ENCODE results near the gene CD200R1. TPM values are rescaled to one million over a fixed set of nuclear protein-coding genes. Genes with fewer than 3 reads are reported as not detected.

The CD200R1 gene
- total and polyA plus RNA-seq, 2 donors from 2014 or later = 0.13 to 2.2 TPM

DNA sequence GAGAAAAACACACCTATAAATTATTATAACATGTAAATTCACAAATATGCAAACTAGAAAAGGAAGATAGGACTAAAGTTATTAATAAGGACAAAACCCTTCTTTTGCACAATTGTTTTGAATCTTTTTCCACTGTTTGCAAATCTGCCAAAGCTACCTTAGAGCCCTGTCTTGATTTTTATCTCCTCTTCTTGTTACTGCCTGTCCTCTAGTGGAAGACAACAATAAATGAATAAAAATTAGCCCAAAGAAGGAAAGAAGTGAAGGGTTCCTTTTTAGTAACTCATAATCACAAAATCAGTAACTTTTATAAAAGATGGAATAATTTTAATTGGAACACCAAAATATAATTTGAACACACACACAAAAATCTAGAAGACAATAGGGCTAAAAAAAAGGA, 2.7 kb downstream of the CD200R1 start:
- H3K27ac ChIP-seq (ENCODE audit: low read depth in 2 of 2, low read length in 2 of 2) = no peak overlapping the region
- H3K9me3 ChIP-seq (ENCODE audit: control insufficient read depth in 2 of 3, insufficient read depth in 1 of 3, low read length in 3 of 3) = no peaks in the 10 kb centered on the region
- DNase-seq = no peak
- H3K4me1 ChIP-seq (ENCODE audit: control insufficient read depth in 2 of 3, insufficient read depth in 2 of 3, low read depth in 1 of 3, low read length in 3 of 3) = no peaks in the 10 kb centered on the region
- no peaks in the 10 kb centered on the region for H3K36me3 ChIP-seq (ENCODE audit: control insufficient read depth in 2 of 3, insufficient read depth in 3 of 3, low read length in 3 of 3)
- H3K4me3 ChIP-seq (ENCODE audit: low read length in 3 of 3) = no peak overlapping the region
- intact Hi-C loops (cut with DNase I) = no loop called here
- H3K9ac ChIP-seq (ENCODE audit: low read length in 3 of 3) = no peak overlapping the region
- H3K27me3 ChIP-seq (ENCODE audit: control insufficient read depth, insufficient read depth, low read length) = no peaks in the 10 kb centered on the region
- TF ChIP-seq, protein P1, sequence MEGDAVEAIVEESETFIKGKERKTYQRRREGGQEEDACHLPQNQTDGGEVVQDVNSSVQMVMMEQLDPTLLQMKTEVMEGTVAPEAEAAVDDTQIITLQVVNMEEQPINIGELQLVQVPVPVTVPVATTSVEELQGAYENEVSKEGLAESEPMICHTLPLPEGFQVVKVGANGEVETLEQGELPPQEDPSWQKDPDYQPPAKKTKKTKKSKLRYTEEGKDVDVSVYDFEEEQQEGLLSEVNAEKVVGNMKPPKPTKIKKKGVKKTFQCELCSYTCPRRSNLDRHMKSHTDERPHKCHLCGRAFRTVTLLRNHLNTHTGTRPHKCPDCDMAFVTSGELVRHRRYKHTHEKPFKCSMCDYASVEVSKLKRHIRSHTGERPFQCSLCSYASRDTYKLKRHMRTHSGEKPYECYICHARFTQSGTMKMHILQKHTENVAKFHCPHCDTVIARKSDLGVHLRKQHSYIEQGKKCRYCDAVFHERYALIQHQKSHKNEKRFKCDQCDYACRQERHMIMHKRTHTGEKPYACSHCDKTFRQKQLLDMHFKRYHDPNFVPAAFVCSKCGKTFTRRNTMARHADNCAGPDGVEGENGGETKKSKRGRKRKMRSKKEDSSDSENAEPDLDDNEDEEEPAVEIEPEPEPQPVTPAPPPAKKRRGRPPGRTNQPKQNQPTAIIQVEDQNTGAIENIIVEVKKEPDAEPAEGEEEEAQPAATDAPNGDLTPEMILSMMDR (IDR thresholded peaks at IDR 0.05; ENCODE audit: borderline replicate concordance, extremely low read depth, insufficient read depth) = no peak
- FAIRE-seq = no peak

DNA sequence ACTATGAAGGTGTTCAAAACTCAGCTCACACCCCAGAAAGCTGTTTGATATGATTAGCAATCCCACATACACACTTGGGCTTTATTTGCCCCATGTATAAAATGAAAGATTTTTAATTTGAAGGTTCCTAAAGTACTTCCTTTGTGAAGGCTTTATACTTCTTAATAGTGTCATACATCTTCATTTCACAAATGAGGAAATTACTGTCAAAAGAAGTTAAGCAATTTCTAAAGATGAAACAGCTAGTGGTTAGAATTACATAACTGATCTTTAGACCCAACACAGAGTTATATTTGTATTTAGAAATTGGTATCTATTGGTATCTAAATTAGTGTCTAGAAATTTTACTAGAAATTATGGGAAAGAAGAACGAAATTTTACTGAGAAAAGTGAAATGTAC, 7.1 kb downstream of the CD200R1 start:
- TF ChIP-seq, protein P1 (IDR thresholded peaks at IDR 0.05; ENCODE audit: borderline replicate concordance, extremely low read depth, insufficient read depth) = no peak
- intact Hi-C loops (cut with DNase I) = no loop called here

DNA sequence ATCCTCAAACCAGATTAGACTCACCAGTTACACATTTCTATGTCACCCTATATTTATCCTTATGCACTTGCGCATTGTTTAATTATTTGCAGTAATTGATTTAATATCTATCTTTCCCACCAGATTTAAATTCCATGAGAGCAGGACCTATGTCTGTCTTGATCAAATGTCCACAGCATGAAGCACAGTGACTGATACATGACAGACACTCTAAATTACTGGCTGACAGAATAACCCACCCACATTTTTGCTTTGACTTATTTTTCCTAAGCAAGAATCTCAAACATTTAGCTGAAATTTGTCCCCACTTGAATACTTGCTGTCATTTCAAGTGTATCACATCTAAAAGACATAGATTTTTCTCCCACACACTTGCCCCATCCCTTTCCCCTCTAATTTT, 7.5 kb downstream of the CD200R1 start:
- Histone ChIP-seq H3K9me3 (ENCODE audit: control insufficient read depth in 2 of 3, insufficient read depth in 1 of 3, low read length in 3 of 3) (no peaks in the 10 kb centered on the region), H3K27me3 (ENCODE audit: control insufficient read depth, insufficient read depth, low read length) (no peaks in the 10 kb centered on the region), H3K4me3 (ENCODE audit: low read length in 3 of 3) (no peak overlapping the region), H3K4me1 (ENCODE audit: control insufficient read depth in 2 of 3, insufficient read depth in 2 of 3, low read depth in 1 of 3, low read length in 3 of 3) (no peaks in the 10 kb centered on the region), H3K9ac (ENCODE audit: low read length in 3 of 3) (no peak overlapping the region), H3K36me3 (ENCODE audit: control insufficient read depth in 2 of 3, insufficient read depth in 3 of 3, low read length in 3 of 3) (no peaks in the 10 kb centered on the region), H3K27ac (ENCODE audit: low read depth in 2 of 2, low read length in 2 of 2) (no peak overlapping the region)
- no peak for DNase-seq
- no peak for FAIRE-seq
- intact Hi-C loops (cut with DNase I) = no loop called here
- TF ChIP-seq, protein P1 (IDR thresholded peaks at IDR 0.05; ENCODE audit: borderline replicate concordance, extremely low read depth, insufficient read depth) = no peak

More for the DNA sequence above, 7.1 kb downstream of the CD200R1 start:
- FAIRE-seq (peak; percentile 17), DNase-seq (no peak)
- Histone ChIP-seq H3K9ac (ENCODE audit: low read length in 3 of 3) (no peak overlapping the region), H3K27me3 (ENCODE audit: control insufficient read depth, insufficient read depth, low read length) (no peaks in the 10 kb centered on the region), H3K36me3 (ENCODE audit: control insufficient read depth in 2 of 3, insufficient read depth in 3 of 3, low read length in 3 of 3) (no peaks in the 10 kb centered on the region), H3K4me3 (ENCODE audit: low read length in 3 of 3) (no peak overlapping the region), H3K9me3 (ENCODE audit: control insufficient read depth in 2 of 3, insufficient read depth in 1 of 3, low read length in 3 of 3) (no peaks in the 10 kb centered on the region), H3K4me1 (ENCODE audit: control insufficient read depth in 2 of 3, insufficient read depth in 2 of 3, low read depth in 1 of 3, low read length in 3 of 3) (no peaks in the 10 kb centered on the region), H3K27ac (ENCODE audit: low read depth in 2 of 2, low read length in 2 of 2) (no peak overlapping the region)

DNA sequence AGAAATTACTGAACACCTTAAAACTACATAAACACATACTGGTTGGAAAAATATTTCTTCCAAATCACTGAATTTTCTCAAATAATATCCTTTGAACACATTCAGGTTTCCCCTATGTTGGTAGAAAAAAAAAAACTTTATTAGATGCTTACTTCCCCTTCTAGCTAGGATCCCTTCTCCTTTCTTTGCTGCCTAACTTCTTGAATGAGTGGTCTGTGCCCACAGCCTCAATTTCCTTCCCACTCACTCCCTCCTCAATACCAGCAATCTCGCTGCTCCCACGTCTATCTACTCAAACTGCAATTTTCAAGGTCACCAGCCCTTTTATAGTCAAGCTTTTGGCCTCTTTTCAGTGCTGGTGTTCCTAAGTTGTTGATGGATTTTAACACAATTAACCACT, 8.3 kb downstream of the CD200R1 start:
- no peak overlapping the region for H3K4me3 ChIP-seq (ENCODE audit: low read length in 3 of 3)
- H3K9me3 ChIP-seq (ENCODE audit: control insufficient read depth in 2 of 3, insufficient read depth in 1 of 3, low read length in 3 of 3) = no peaks in the 10 kb centered on the region
- TF ChIP-seq, protein P1 (IDR thresholded peaks at IDR 0.05; ENCODE audit: borderline replicate concordance, extremely low read depth, insufficient read depth) = no peak
- no peaks in the 10 kb centered on the region for H3K36me3 ChIP-seq (ENCODE audit: control insufficient read depth in 2 of 3, insufficient read depth in 3 of 3, low read length in 3 of 3)
- H3K27ac ChIP-seq (ENCODE audit: low read depth in 2 of 2, low read length in 2 of 2) = no peak overlapping the region
- intact Hi-C loops (cut with DNase I) = no loop called here
- no peaks in the 10 kb centered on the region for H3K27me3 ChIP-seq (ENCODE audit: control insufficient read depth, insufficient read depth, low read length)
- no peak overlapping the region for H3K9ac ChIP-seq (ENCODE audit: low read length in 3 of 3)
- FAIRE-seq = no peak
- H3K4me1 ChIP-seq (ENCODE audit: control insufficient read depth in 2 of 3, insufficient read depth in 2 of 3, low read depth in 1 of 3, low read length in 3 of 3) = no peaks in the 10 kb centered on the region
- no peak for DNase-seq
